ENCODE results near the gene SMAP1.
A peak's percentile ranks its signal among the peaks of the same experiment; 100 is the strongest.
"Not testable (repeated sequence)": the region's sequence is repeated elsewhere in the genome, so short reads cannot be mapped to it uniquely, and the experiment has no call there.

The SMAP1 gene

DNA sequence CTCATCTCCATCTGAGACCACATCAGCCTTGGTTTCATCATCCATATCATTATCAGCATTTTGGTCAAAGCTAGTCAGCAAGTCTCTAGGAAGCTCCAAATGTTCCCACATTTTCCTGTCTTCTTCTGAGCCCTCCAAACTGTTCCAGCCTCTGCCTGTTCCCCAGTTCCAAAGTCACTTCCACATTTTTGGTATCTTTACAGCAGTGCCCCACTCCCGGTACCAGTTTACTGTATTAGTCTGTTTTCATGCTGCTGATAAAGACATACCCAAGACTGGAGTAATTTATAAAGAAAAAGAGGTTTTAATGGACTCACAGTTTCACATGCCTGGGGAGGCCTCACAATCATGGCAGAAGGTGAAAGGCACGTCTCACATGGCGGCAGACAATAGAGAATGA, 74.8 kb downstream of the SMAP1 start:
- not testable (repeated sequence) for DNase-seq

DNA sequence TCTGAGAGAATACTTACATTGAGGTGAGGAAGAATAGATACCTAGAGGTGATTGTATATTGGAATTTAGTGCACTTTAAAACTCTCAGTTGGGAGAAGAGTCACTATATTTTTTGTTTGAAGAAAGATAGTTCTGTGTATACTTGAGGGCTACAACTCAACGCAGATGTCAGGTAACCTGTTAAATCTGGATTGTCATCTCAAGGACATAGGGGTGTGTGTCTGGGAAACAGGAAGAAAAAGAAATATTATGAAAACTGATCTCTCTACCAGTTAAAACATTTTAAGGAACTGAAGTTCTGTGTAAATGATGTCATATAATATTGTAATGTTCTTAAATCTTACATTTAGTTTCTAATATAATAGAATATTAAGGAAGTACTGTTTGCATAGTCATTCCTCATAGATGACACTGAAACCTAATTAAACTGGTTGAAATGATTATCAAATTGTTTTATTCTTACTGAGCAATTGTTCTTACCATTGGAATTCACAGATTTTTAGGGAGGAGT, 86.2 kb downstream of the SMAP1 start:
- no peak for DNase-seq

DNA sequence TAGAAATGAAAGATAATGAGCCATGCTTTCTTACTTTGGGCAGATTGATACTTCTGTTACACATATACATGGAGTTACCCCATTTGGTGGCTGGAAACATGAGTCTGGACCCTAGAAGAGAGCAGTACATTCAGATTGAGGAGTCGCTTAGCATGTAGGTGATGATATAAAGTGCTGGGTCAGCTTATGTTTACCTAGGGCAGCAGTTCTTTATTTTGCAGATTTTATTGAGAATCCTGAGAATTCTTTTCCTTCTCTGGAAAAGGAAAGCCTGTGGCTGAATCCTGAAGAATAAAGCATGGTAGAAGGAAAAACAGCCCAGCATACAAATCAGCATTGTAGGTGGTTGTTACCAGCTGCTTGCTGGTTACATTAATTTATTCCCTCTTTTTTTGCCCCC, 91.2 kb downstream of the SMAP1 start:
- DNase-seq: no peak

DNA sequence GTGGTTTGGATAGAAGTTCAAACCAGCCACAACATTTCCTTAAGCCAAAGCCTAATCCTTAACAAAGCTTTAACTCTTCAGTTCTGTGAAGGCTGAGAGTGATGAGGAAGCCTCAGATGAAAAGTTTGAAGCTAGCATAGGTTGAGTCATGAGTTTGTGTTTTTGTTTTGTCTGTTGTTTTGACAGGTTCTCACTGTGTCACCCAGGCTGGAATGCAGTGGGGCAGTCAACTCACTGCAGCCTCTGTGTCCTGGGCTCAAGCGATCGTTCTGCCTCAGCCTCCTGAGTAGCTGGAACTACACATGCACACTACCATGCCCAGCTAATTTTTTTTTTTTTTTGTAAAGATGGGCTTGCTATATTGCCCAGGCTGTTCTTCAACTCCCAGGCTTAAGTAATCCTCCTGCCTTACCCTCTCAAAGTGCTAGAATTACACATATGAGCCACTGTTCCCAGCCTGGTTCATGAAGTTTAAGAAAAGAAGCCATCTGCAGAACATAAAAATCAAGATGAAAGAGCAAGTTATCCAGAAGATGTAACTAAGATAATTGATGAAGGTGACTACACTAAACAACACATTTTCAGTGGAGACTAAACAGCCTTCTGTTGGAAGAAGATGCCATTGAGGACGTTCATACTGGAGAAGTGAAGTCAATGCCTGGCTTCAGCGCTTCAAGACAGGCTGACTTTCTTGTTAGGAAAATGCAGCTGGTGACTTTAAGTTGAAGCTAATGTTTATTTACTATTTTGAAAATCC, 96.2 kb downstream of the SMAP1 start:
- no peak for DNase-seq

DNA sequence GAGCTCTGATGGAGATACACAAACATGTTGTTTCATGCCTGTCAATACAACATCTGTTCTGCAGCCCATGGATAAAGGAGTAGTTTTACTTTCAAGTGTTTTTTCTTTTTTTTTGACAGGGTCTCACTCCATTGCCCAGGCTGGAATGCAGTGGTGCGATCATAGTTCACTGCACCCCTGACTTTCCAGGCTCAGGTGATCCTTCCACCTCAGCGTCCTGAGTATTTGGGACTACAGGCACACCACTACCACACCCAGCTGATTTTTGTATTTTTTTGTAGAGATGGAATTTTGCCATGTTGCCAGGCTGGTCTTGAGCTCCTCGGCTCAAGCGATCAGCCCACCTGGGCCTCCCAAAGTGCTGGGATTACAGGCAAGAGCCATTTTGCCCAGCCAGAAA, 97.0 kb downstream of the SMAP1 start:
- DNase-seq: no peak

DNA sequence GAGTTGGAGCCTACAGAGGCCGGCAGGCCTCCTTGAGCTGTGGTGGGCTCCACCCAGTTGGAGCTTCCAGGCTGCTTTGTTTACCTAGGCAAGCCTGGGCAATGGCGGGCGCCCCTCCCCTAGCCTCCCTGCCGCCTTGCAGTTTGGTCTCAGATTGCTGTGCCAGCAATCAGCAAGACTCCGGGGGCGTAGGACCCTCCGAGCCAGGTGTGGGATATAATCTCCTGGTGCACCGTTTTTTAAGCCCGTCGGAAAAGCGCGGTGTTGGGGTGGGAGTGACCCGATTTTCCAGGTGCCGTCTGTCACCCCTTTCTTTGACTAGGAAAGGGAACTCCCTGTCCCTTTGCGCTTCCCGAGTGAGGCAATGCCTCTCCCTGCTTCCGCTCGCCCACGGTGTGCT, 103.7 kb downstream of the SMAP1 start:
- DNase-seq: not testable (repeated sequence)

DNA sequence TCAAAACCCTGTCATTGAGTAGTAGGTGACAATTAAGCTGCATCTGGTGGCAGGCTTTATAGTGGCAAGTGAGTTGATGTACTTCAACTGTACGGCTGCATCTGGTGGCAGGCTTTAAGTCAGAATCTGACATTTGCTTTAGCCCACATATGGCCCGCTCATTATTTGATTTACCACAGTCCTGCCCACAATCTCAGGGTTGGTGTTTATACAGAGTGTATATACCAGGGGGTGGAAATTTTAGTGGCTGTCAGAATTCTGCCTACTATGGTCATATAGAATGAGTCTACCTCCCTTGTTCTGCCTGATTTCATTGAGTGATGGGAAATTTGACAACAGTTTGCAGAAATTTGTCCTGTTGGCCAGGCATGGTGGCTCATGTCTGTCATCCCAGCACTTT, 112.3 kb downstream of the SMAP1 start:
- DNase-seq: no peak

DNA sequence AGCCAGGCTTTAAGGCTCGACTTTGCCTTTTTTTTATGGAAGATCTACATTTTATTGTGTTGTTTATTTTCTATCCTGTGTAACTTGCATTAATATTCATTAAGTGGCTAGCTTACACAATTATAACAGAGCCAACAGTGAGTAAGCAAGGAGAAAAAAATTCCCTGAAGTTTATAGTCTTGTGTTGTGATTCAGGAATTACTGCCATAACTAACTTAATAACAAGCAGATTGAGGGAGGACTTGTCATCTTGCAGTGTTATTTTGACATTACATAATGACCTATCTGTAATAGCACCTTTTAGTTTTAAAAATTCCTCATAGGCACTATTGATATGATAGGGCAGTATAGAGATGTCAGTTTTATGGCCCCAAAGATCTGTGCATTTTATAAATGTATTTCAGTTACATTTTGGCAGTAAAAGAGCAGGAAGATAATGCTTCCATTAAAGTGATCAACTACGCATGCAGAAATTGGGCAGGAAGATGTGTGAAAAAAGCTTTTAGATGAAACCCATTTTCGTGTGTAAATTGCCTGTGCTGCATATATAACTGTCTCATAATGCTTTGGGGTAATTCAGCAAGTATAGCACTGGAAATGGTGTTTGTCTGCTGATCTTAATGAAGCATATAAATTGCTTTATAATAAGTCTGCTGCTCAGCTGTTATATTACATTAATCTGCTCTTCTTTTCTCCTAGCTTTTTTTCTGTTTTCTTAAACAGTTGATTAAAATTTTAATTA, 123.0 kb downstream of the SMAP1 start:
- no peak for DNase-seq

DNA sequence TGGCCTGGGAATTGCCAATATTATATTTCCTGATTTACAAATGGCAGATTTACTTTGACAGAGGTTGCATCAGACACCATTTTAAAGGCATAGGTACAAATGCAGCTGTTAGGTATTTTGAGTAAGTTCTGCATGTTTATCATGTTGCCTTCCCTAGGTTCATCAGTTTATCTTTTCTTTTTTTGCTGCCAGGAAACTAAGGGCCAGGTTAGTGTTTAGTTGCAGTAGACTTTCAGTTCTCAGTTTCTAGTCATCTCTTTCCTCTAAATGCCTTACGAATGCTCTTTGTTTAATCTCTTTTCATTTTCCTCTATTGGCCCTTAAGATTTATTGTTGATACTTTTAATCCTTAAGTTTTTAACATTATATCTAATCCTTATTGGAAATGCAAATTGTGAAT, 129.9 kb downstream of the SMAP1 start:
- no peak for DNase-seq

DNA sequence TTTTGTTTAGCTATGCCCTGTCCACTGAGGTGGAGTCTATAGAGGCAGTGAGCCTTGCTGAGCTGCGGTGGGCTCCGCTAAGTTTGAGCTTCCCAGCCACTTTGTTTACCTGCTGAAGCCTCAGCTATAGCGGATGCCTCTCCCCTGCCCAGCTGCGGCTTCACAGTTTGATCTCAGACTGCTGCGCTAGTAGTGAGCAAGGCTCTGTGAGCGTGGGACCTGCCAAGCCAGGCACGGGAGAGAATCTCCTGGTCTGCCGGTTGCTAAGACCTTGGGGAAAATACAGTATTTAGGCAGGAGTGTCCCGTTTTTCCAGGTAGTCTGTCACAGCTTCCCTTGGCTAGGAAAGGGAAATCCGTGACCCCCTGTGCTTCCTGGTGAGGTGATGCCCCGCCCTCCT, 138.4 kb downstream of the SMAP1 start:
- DNase-seq: no peak

DNA sequence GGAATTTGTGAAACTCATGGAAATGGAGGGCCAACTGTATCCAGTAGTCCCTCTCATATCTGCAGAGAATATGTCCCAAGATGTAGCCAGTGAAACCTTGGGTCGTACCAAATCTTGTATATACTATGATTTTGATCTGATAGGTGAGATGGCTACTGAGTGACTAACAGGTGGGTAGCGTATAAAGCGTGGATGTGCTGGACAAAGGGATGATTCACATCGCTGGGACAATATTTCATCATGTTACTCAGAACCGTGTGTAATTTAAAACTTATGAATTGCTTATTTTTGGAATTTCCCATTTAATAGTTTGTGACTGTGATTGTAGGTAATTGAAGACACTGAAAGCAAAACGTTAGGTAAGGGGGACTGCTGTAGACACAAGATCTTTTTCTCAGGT, 144.1 kb downstream of the SMAP1 start:
- no peak for DNase-seq

DNA sequence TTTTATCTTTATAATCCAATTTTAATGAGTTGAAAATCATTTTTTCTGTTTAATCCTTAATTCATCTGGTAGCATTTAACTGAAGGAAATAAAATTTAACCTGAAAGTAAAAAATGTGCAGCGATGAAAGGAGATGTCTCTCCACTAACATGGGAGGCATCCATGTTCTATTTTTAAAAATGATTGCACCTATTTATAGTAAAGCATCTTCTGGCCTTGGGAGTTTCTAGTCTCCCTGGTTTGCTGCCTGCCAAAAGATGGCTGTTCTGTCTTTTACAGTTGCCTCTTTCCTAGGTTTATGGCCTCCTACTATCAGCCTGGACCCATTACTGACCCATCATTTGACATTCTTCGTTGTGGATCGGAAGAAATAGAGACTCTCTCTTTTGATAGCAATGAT, 146.2 kb downstream of the SMAP1 start:
- no peak for DNase-seq

DNA sequence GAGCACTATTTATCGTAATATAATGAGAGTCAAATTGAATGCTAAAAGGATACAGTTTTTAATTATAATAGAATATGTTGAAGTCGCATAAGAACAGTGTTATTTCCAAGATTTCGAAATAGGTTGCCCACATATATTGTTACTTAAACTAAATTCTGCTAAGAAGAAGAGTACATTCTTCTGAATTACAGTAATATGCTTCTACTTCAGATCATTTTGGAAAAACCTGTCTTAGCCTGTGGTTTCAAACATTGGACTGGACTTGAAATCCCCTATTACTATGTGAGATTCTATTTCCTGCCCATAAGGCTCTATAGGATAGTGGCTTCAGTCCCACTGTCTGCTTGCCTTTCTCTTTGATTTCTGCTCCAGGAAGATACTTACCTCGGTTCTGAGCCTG, 152.0 kb downstream of the SMAP1 start:
- DNase-seq: no peak

DNA sequence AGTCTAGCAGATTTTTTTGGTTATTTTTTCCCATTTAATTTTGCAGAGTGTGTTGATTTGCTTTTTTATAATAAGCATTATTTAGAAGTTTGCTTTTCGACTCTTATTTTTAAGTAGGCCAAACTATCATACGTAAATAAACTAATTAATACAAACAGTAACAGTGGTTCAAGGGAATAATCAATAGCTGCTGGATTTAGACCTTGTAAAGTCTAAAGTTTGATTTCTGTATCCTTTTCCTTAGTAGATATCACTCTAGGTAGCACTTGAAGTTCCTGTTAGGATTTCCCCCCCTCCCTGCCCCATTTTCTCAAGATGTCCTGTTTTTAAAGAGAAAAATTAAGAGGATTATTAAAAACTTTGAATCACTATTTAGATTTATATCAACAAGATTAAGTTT, 153.1 kb downstream of the SMAP1 start:
- DNase-seq: no peak

DNA sequence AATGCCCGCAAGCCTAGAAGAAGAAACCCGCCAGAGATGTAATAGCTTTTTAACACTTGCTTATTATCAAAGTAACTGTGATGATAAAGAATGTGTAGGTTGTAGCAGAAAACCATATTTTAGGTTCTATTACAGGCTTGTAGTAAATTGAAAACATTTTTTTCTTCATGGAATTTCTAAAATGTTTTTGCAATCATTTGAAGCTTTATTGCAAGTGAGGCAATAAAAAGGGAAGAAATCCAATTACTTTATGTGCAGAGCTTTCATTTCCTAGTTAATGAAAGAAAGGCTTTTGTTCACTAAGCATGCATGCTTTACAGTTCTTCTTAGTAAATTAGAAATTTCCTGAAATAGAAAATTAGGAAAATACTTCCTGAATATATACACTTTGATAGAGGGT, 154.1 kb downstream of the SMAP1 start:
- DNase-seq: no peak

DNA sequence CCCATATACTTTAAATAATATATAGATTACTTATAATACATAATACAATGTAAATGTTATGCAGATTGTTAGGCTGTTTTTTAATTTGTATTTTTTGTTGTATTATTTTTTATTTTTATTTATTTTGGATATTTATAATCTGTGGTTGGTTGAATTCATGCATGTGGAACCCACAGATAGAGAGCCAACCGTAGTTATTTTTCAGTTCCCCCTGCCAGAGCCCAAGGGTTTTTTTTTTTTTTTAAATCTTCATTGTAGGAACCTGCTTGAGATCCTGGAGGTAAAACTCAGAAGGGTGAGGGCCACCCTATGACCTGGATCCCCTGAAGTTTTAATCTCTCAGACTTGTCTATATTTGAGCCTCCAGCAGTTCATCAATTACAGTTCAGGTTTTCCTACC, 156.0 kb downstream of the SMAP1 start:
- no peak for DNase-seq

DNA sequence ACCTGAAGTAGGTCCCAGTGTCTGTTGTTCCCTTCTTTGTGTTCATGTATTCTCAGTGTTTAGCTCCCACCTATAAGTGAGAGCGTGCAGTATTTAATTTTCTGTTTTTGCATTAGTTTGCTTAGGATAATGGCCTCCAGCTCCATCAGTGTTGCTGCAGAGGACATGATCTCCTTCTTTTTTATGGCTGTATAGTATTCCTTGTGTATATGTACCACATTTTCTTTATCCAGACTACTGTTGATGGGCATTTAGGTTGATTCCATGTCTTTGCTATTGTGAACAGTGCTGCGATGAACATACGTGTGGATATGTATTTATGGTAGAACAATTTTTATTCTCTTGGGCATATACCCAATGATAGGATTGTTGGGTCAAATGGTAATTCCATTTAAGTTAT, 163.7 kb downstream of the SMAP1 start:
- no peak for DNase-seq

DNA sequence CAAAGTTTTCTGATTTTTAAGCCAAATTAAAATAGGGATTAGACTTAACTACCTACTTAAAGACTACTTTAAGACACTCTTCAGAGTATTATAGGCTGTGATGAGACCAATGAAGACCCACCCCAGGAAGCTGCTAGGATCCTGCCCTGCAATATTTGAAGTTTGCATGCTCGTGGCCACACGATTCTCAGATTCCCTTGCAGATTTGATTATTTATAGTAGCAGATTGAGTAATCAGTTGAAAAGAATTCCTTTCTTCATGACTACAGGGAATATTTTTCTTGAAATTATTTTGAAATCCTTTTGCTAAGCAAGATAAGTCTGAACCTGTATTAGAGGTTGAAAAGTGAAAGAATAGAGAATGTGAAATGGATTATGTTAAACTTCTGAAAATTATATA, 166.8 kb downstream of the SMAP1 start:
- DNase-seq: no peak

DNA sequence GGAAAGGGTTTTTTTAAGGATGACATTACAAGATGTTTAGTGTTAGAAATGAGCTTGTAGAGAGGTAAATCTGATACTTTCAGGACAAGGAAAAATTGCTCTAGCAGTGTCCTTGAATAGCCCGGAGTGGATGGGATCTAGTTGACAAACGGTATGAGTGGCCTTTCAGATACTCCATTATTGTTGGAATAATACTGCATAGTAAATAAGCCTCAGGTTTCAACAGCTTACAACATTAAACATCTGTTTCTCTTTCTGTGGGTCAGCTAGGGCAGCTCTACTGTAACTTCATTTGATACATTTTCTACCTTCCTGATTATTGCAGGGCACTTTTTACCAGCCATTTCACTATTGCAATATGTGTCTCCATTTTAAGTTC, 171.2 kb downstream of the SMAP1 start:
- peak; percentile 53 for DNase-seq

DNA sequence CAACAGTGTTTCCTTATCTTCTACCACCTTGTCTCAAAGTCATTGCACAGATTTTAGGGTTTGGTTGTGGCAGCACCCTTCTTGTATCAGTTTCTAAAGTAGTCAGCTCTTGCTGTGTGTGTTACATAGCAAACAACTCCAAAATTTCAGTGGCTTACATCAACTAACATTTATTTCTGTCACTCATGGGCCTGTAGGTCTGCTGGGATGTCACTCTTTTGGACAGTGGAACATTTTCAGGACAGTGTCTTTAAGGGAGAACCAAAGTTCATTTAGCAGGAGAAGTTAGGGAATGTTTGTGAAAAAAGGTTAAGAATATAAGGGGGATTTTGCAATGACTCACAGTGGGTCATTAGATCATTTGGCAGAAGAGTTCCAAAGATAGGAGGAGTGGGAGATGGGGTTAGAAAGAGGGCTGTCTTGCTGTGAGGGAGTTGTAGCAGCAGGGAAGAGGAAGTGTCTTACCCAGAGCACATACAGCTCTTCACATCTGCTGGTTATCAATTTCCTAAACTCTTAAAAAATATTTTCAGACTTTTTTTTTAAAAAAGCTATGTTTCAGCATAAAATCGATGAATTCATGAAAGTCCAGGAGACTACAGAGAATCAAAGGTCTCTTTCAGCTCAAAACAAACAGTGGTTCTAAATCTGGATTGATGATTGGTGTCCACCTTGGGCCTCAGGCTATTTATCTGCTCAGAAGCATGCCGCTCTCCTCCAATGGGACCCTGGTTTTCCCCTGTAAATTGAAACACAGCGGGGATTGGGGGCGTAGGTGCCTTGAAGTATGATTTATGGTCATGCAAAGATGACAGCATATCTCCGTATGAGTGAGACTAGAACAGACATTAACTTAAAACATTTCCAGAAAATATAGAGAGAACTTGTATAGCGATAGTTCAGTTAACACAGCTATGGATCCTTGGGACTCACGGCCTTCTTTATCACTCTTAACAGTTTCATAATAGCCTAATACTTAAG, 171.9 kb downstream of the SMAP1 start:
- DNase-seq: no peak

DNA sequence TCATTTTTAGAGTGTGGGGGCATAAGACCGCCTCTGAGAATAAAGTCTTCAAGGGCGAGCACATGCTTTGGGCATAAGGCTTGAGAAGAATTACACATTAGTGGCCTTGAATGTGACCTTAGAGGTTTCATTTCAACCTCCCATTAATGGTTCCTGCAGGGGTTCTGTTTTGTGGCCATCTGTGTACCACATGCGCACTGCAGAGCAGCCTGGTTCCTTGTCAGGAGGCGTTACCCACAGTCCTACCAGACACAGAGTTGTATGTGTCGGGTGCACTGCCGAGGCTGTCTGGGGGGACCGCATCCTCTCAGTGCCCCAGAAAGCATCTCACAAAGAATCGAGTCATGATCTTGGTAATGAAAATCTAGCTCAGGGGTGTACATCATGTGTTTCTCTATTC, 173.4 kb downstream of the SMAP1 start:
- no peak for DNase-seq

DNA sequence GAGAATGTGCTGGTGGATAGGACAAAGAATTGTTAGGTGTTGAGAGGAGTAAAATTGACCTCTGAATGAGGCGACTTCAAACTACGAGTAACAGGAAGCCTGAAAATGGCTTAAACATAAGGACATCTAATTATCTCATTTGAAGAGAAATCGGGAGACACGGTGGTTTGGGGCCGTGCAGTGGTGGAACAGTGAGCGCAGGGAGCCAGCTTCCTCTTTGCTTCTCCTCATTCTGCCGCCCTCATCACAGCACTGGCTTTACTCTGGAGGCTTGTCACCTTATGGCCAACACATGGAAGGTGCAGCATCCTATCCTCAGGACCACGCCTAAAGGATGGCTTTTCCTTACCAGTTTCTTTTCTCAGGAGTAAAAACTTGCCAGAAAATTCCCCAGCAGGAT, 174.9 kb downstream of the SMAP1 start:
- no peak for DNase-seq

DNA sequence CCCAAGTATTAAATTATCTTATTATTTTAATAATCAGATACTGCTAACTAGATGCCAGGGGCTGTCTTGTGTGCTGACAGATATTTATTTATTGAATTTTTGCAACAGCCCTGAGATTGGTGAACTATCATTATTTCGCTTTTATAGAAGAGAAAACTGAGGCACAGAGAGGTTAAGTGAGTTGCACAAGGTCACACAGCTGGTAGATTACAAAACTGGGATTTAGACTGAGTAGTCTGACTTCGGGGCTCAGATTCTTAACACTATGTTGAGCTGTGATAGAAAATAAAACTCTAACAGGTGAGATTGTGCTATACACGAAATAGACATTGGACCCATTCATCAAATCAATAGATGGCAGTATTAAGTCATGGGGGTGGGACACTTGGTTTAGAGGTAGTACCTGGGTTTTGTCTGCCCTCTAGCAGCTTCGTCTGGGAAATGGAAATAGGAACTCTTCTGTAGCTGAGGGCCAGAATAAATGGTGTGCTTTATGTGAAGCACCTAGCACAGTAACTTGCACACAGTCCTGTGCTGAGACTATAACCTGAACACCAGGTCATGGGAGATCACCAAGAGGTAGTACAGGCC, 175.7 kb downstream of the SMAP1 start:
- DNase-seq: no peak
